Gastroesophageal sphincter (tissue), 4 donors: ENCODE data around the gene ZDHHC16. TPM values are rescaled to one million over a fixed set of nuclear protein-coding genes. Genes with fewer than 3 reads are reported as not detected.

Experiments used
- small RNA-seq, 4 donors: library from RNA; depleted of rRNA; stranded (forward); fragments of <200 nt; gene quantifications; one replicate each; pipeline ENCODE3, GENCODE V24; 2016
- total RNA-seq, 4 donors: library from RNA; depleted of rRNA; stranded (reverse); fragments of >200 nt; gene quantifications; one replicate each; pipeline ENCODE4 v1.1.0, GENCODE V29; 2016

Gene ZDHHC16
- total RNA-seq, 4 donors from 2014 or later = 22.3 to 31.6 (median 25.3) TPM

Small RNA genes lying within 50 kb of the gene (small RNA-seq; reads per million reads assigned to genes)
- gene RF00019 = 0 reads per million in 4 donors

Other genes starting within 250 kb of the ZDHHC16 start
- 1 to 10 TPM; 3.2 to 6.7 (median 5.0) TPM for gene ARHGAP19, start 153.5 kb upstream of the ZDHHC16 start, total RNA-seq
- gene FRAT1, start 126.9 kb upstream of the ZDHHC16 start, total RNA-seq = 1 to 10 TPM; 5.1 to 8.0 (median 5.5) TPM
- gene FRAT2, start 111.4 kb upstream of the ZDHHC16 start, total RNA-seq = 10 to 100 TPM; 10.8 to 20.9 (median 12.5) TPM
- 10 to 100 TPM in 3 of 4 donors, 1 to 10 TPM in 1; 6.7 to 25.3 (median 11.8) TPM for gene RRP12, start 44.8 kb upstream of the ZDHHC16 start, total RNA-seq
- 100 to 1,000 TPM; 248 to 385 (median 356) TPM for gene PGAM1, start 20.0 kb upstream of the ZDHHC16 start, total RNA-seq
- 10 to 100 TPM; 24.9 to 54.5 (median 28.0) TPM for gene EXOSC1, start 169 bp upstream of the ZDHHC16 start, total RNA-seq
- gene MMS19, start 52.2 kb downstream of the ZDHHC16 start, total RNA-seq = 10 to 100 TPM; 44.3 to 75.8 (median 51.8) TPM
- 10 to 100 TPM in 1 of 4 donors, 1 to 10 TPM in 3; 2.9 to 16.2 (median 8.9) TPM for gene UBTD1, start 52.7 kb downstream of the ZDHHC16 start, total RNA-seq
- under 1 TPM in 1 of 4 donors, not detected in 3; 0.54 TPM for gene ANKRD2, start 126.6 kb downstream of the ZDHHC16 start, total RNA-seq
- 1 to 10 TPM in 2 of 4 donors, under 1 TPM in 2; 0.62 to 2.5 (median 1.1) TPM for gene HOGA1, start 138.2 kb downstream of the ZDHHC16 start, total RNA-seq
- not detected for gene C10orf62, start 143.5 kb downstream of the ZDHHC16 start, total RNA-seq
- 10 to 100 TPM in 1 of 4 donors, 1 to 10 TPM in 3; 1.2 to 10.3 (median 2.9) TPM for gene MORN4, start 187.3 kb downstream of the ZDHHC16 start, total RNA-seq
- 10 to 100 TPM; 14.8 to 25.8 (median 22.7) TPM for gene PI4K2A, start 194.5 kb downstream of the ZDHHC16 start, total RNA-seq
- gene AVPI1, start 241.1 kb downstream of the ZDHHC16 start, total RNA-seq = 100 to 1,000 TPM in 1 of 4 donors, 10 to 100 TPM in 3; 34.2 to 136 (median 45.4) TPM